Common myeloid progenitor, CD34-positive (primary cell): Measurements from ENCODE around the gene C19orf85.

ENCODE experiments used
- CTCF ChIA-PET: fragments of 350-600 bp; sonication (Branson Sonifier 250); formaldehyde crosslinking; loops from one replicate; lab custom pipeline; 2021; ENCODE audit warnings: antibody characterized with exemption; lab: Charles Lee
- POLR2A ChIA-PET: fragments of 350-600 bp; sonication (Branson Sonifier 250); formaldehyde crosslinking; loops from one replicate; lab custom pipeline; 2021; ENCODE audit warnings: antibody characterized with exemption; lab: Charles Lee
- DNase-seq, 3 donors: peaks; one replicate each; pipeline versions ENCODE4 v3.0.0 to v3.0.0-alpha.2; 2013
- H3K27ac ChIP-seq, 2 experiments: 1 replicate in 1 of 2; 2 replicates in 1 of 2; pipeline ENCODE4 v1.7.0; 2013; ENCODE audit warnings: inconsistent platforms in 2 of 2, low read length in 2 of 2, mild to moderate bottlenecking in 2 of 2, low read depth in 1 of 2, moderate library complexity in 1 of 2; ENCODE audit not compliant: severe bottlenecking in 2 of 2, insufficient read depth in 1 of 2, poor library complexity in 1 of 2
- H3K27me3 ChIP-seq, 5 experiments: replicated peaks in 2 of 5; 1 replicate in 3 of 5; 2 replicates in 2 of 5; pipeline versions ENCODE4 v1.6.1 to v1.7.0; 2013; ENCODE audit warnings: low read length in 4 of 5, mild to moderate bottlenecking in 2 of 5, moderate library complexity in 2 of 5, inconsistent platforms in 1 of 5; ENCODE audit not compliant: insufficient read depth in 5 of 5, control insufficient read depth in 4 of 5
- H3K36me3 ChIP-seq, 4 experiments: 1 replicate in 2 of 4; 2 replicates in 2 of 4; pipeline versions ENCODE4 v1.6.1 to v1.7.0; 2013; ENCODE audit warnings: low read length in 3 of 4, control low read depth in 1 of 4, mild to moderate bottlenecking in 1 of 4; ENCODE audit not compliant: control insufficient read depth in 4 of 4, insufficient read depth in 4 of 4
- H3K4me1 ChIP-seq, 4 experiments: 1 replicate in 3 of 4; 2 replicates in 1 of 4; pipeline versions ENCODE4 v1.6.1 to v1.7.1; 2013; ENCODE audit warnings: low read length in 3 of 4, mild to moderate bottlenecking in 3 of 4, control low read depth in 1 of 4, inconsistent platforms in 1 of 4, moderate library complexity in 1 of 4; ENCODE audit not compliant: control insufficient read depth in 4 of 4, insufficient read depth in 4 of 4; ENCODE audit errors: control extremely low read depth in 1 of 4
- H3K4me3 ChIP-seq, 7 experiments: 1 replicate in 4 of 7; 2 replicates in 3 of 7; pipeline versions ENCODE4 v1.5.1 to v1.7.0; 2013; ENCODE audit warnings: mild to moderate bottlenecking in 7 of 7, low read length in 6 of 7, moderate library complexity in 6 of 7, inconsistent platforms in 2 of 7, low read depth in 2 of 7, control low read depth in 1 of 7; ENCODE audit not compliant: insufficient read depth in 4 of 7, control insufficient read depth in 1 of 7; ENCODE audit errors: extremely low read depth in 1 of 7
- H3K9me3 ChIP-seq, 5 experiments: 1 replicate in 4 of 5; 2 replicates in 1 of 5; pipeline versions ENCODE4 v1.6.1 to v1.7.1; 2013; ENCODE audit warnings: low read length in 4 of 5, mild to moderate bottlenecking in 2 of 5, inconsistent platforms in 1 of 5, low read depth in 1 of 5, moderate library complexity in 1 of 5; ENCODE audit not compliant: control insufficient read depth in 4 of 5, insufficient read depth in 2 of 5; ENCODE audit errors: control extremely low read depth in 1 of 5
- WGBS: methylation state at CpG from one replicate; pipeline ENCODE4 v1.1.5; 2013; ENCODE audit not compliant: insufficient coverage; 5-methylcytosine and 5-hydroxymethylcytosine counted together

Gene C19orf85

DNA sequence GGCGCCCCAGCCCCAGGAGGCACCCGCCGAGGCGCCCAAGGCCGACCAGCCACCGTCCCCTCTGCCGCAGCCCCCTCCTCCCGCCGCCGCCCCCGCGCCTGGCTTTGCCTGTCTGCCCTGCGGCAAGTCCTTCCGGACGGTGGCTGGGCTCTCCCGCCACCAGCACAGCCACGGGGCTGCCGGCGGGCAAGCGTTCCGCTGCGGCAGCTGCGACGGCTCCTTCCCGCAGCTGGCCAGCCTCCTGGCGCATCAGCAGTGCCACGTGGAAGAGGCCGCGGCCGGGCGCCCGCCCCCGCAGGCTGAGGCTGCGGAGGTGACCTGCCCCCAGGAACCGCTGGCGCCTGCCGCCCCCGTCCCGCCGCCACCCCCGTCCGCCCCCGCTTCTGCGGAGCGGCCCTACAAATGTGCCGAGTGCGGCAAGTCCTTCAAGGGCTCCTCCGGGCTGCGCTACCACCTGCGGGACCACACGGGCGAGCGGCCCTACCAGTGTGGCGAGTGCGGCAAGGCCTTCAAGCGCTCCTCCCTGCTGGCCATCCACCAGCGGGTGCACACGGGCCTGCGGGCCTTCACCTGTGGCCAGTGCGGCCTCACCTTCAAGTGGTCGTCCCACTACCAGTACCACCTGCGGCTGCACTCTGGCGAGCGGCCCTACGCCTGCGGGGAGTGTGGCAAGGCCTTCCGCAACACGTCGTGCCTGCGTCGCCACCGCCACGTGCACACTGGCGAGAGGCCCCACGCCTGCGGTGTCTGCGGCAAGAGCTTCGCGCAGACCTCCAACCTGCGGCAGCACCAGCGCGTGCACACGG lies 17.8 kb upstream of the C19orf85 start:
- peaks cover 2 to 37% (median 26%) of the 10 kb centered on the region in 4 experiments for H3K4me1 ChIP-seq
- no peak overlapping the region for H3K27ac ChIP-seq
- ChIA-PET POLR2A (no interaction called here), CTCF (interaction anchor here (0.6 to 2.7 kb wide), 2 partner anchors 15 to 77 kb away, joined by 3 to 12 read pairs; no protein-coding TSS in a partner anchor)
- H3K27me3 ChIP-seq: no peaks in the 10 kb centered on the region
- 98% methylated on average over 78 of the region's 83 CpGs for WGBS
- H3K4me3 ChIP-seq: no peak overlapping the region
- no peaks in the 10 kb centered on the region for H3K9me3 ChIP-seq
- DNase-seq: no peak
- peaks cover 0 to 21% (median 9%) of the 10 kb centered on the region in 4 experiments for H3K36me3 ChIP-seq

DNA sequence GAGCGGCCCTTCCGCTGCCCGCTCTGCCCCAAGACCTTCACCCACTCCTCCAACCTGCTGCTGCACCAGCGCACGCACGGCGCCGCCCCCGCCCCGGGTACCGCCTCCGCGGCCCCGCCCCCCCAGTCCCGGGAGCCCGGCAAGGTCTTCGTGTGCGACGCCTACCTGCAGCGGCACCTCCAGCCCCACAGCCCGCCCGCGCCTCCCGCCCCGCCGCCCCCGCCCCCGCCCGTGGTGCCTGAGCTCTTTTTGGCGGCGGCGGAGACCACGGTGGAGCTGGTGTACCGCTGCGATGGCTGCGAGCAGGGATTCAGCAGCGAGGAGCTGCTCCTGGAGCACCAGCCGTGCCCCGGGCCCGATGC lies 17.2 kb upstream of the C19orf85 start:
- CTCF ChIA-PET: interaction anchor here (0.6 kb wide), 1 partner anchor 76 kb away, joined by 3 read pairs; no protein-coding TSS in a partner anchor
- Histone ChIP-seq H3K27ac (no peak overlapping the region), H3K36me3 (peaks cover 0 to 21% (median 9%) of the 10 kb centered on the region in 4 experiments), H3K4me1 (peaks cover 2 to 35% (median 23%) of the 10 kb centered on the region in 4 experiments), H3K9me3 (no peaks in the 10 kb centered on the region), H3K27me3 (no peaks in the 10 kb centered on the region), H3K4me3 (no peak overlapping the region)
- 96% methylated on average over 14 of the region's 40 CpGs for WGBS
- DNase-seq: no peak
- POLR2A ChIA-PET: no interaction called here

DNA sequence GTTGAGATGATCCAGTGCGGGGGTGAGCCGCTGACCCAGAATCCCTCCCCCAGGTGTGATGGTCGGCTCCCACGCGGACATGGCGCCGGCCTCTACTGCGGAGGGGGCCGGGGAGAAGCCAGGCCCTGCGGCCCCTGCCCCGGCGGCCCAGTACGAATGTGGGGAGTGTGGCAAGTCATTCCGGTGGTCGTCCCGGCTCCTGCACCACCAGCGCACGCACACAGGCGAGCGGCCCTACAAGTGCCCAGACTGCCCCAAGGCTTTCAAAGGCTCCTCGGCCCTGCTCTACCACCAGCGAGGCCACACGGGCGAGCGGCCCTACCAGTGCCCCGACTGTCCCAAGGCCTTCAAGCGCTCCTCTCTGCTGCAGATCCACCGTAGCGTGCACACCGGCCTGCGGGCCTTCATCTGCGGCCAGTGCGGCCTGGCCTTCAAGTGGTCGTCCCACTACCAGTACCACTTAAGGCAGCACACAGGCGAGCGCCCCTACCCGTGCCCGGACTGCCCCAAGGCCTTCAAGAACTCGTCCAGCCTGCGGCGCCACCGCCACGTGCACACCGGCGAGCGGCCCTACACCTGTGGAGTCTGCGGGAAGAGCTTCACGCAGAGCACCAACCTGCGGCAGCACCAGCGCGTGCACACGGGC lies 16.7 kb upstream of the C19orf85 start:
- 97% methylated on average over 43 of the region's 52 CpGs for WGBS
- no peak overlapping the region for H3K4me3 ChIP-seq
- H3K36me3 ChIP-seq: peaks cover 0 to 21% (median 9%) of the 10 kb centered on the region in 4 experiments
- H3K27ac ChIP-seq: no peak overlapping the region
- no peaks in the 10 kb centered on the region for H3K27me3 ChIP-seq
- H3K4me1 ChIP-seq: peaks cover 2 to 30% (median 23%) of the 10 kb centered on the region in 4 experiments
- no peak for DNase-seq
- ChIA-PET POLR2A (no interaction called here), CTCF (interaction anchor here (0.6 kb wide), 1 partner anchor 76 kb away, joined by 3 read pairs; no protein-coding TSS in a partner anchor)
- H3K9me3 ChIP-seq: no peaks in the 10 kb centered on the region

DNA sequence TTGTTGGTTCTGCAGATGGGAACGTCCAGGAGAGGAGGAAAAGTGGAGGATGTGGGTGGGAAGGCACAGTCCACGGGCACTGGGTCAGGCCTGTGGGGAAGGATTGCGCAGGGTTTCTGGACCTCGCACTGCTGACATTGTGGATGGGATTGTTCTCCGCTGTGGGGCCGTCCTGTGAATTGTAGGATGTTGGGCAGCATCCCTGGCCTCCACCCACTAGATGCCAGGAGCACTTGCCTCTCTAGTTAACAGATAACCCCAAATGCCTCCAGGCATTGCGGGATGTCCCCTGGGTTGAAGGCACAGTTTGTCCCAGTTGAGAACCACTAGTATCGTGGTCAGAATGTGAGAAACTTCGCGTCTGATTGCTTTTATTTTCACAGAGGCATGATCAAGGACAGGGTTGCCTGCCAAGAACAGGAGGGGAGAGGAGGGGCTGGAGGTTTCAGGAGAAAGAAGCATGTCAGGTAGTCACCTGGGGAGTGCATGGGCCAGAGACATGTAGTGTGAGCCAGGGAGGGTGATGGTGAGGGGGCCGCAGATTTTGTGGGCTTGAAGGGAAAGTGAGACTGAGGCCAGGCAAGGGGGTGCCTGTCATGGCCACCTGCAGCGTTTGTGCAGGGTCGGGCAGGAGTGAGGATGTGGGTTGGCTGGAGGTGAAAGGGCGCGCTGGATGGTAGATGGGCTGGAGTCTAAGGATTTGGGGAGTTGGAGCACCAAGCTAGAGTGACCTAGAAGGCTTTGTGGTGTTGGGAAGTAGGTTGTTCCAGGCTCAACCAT lies 15.1 kb upstream of the C19orf85 start:
- H3K27me3 ChIP-seq: no peaks in the 10 kb centered on the region
- POLR2A ChIA-PET: no interaction called here
- peaks cover 0 to 21% (median 9%) of the 10 kb centered on the region in 4 experiments for H3K36me3 ChIP-seq
- H3K27ac ChIP-seq: no peak overlapping the region
- H3K4me1 ChIP-seq: peaks cover 2 to 24% (median 19%) of the 10 kb centered on the region in 4 experiments
- WGBS: 89% methylated on average over 14 of the region's 15 CpGs
- CTCF ChIA-PET: interaction anchor here (1.6 kb wide), 1 partner anchor 10 kb away, joined by 4 read pairs; no protein-coding TSS in a partner anchor
- H3K4me3 ChIP-seq: no peak overlapping the region
- no peaks in the 10 kb centered on the region for H3K9me3 ChIP-seq
- DNase-seq: no peak

DNA sequence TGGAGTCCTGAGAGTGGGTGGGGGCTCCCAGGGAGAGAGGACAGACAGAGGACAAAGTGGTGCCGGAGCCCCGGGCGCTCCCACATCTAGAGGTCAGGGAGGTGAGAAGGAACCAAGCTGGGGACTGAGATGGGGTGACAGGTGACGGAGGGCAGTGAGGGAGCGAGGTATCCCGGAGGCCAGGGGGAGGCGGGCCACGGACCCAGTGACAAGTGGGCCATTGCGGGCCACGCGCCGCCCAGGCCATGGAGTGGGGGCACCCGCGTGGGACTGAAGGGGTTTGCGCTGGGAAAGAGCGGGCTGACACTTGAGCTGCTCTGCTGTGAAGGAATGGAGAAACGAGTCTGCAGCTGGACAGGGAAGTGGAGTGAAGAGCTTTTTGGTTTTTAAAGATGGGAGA lies 14.5 kb upstream of the C19orf85 start:
- Histone ChIP-seq H3K27ac (no peak overlapping the region), H3K27me3 (no peaks in the 10 kb centered on the region), H3K4me1 (peaks cover 2 to 19% (median 13%) of the 10 kb centered on the region in 4 experiments), H3K9me3 (no peaks in the 10 kb centered on the region), H3K4me3 (no peak overlapping the region), H3K36me3 (peaks cover 0 to 18% (median 9%) of the 10 kb centered on the region in 4 experiments)
- ChIA-PET CTCF (interaction anchor here (0.8 to 1.6 kb wide), 2 partner anchors 10 to 11 kb away, joined by 3 to 4 read pairs; no protein-coding TSS in a partner anchor), POLR2A (no interaction called here)
- no peak for DNase-seq
- 95% methylated on average over 17 of the region's 17 CpGs for WGBS

DNA sequence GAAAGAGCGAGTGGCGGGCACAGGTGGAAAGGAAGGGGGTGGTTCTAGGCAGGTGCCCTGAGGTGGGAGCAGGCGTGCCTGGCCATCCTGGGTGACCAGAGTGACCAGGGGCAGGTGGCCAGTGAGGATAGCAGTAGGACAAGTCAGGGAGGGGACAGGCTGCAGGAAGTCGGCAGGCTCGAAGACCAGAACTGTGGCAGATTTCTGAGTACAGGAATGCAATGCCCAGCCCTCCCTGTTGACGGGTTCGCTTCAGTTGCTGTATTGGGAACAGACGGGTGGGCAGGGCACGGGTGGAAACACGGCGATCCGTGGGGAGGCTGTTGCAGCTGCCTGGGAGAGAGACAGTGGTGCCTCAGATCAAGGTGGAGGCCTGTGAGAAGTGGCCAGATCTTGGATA lies 13.8 kb upstream of the C19orf85 start:
- ChIA-PET POLR2A (no interaction called here), CTCF (interaction anchor here (0.8 to 3.2 kb wide), 3 partner anchors 11 kb away, joined by 3 to 14 read pairs (median 4); no protein-coding TSS in a partner anchor)
- Histone ChIP-seq H3K4me1 (peaks cover 2 to 19% (median 11%) of the 10 kb centered on the region in 4 experiments), H3K4me3 (no peak overlapping the region), H3K27ac (no peak overlapping the region), H3K27me3 (no peaks in the 10 kb centered on the region), H3K9me3 (no peaks in the 10 kb centered on the region), H3K36me3 (peaks cover 0 to 13% (median 8%) of the 10 kb centered on the region in 4 experiments)
- WGBS: over 99% methylated on average over 11 of the region's 12 CpGs
- DNase-seq: no peak
